Measurements from ENCODE around the gene JAML.

DNA sequence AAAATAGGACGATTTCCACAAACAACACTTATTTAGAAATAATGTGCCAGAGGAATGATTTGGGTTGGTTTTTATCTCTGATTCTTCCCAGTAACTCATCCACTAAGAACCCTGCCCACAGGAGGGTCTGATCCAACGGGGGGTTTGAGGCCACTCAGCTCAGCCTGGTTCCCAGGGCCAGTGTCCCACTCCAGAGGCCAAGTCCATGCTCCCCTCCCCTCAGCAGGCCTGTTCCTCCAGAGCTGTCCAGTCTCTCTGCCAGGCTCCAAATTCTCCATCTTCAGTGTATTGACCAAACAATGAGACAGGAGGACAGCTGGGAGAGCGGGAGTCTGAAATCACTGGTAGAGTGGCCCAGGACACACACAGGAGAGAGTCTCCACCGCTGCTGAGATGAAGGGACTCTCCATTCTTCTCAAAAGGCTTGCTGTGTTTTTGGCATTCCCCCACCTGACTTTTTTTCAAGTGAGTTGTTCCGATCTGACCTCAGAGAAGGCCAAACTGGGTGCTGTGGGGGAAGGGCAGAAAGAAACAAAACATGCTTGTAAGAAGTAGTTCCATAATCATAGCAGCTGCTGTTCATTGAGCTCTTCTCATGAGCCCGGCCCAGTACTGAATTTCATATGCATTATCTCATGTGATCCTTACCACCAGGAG is 30.8 kb downstream of the JAML start:
- TF ChIP-seq, protein P1, sequence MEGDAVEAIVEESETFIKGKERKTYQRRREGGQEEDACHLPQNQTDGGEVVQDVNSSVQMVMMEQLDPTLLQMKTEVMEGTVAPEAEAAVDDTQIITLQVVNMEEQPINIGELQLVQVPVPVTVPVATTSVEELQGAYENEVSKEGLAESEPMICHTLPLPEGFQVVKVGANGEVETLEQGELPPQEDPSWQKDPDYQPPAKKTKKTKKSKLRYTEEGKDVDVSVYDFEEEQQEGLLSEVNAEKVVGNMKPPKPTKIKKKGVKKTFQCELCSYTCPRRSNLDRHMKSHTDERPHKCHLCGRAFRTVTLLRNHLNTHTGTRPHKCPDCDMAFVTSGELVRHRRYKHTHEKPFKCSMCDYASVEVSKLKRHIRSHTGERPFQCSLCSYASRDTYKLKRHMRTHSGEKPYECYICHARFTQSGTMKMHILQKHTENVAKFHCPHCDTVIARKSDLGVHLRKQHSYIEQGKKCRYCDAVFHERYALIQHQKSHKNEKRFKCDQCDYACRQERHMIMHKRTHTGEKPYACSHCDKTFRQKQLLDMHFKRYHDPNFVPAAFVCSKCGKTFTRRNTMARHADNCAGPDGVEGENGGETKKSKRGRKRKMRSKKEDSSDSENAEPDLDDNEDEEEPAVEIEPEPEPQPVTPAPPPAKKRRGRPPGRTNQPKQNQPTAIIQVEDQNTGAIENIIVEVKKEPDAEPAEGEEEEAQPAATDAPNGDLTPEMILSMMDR (optimal IDR thresholded peaks at IDR 0.05 in 1 of 3, IDR thresholded peaks at IDR 0.05 in 1 of 3, conservative IDR thresholded peaks at IDR 0.05 in 1 of 3; ENCODE audit: extremely low read depth in 1 of 3, insufficient read depth in 2 of 3, low read length in 3 of 3): no peak
- TF ChIP-seq EZH2 (IDR thresholded peaks at IDR 0.05; ENCODE audit: low read length): no peak
